ENCODE data around the gene SLIT3.

DNA sequence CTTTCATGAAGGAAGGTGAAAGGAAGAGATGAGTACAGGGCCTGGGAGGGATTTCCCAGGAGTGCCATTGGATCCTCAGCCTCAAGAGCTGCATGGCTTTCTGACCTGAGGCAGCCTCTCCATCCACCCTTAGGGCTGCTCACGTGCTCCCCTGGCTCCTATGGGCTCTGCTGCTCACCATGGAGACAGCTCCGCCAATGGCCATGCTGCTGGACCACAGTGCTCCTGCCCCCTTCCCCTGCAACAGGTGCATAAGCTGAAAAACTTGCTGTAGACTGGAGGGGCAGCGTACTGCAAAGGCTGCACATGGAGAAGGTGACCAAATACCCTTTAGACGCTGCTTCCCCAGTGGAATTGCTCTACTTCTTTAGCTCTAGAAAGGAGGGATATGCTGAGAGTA lies 609.0 kb downstream of the SLIT3 start:
- TF ChIP-seq, protein P1, sequence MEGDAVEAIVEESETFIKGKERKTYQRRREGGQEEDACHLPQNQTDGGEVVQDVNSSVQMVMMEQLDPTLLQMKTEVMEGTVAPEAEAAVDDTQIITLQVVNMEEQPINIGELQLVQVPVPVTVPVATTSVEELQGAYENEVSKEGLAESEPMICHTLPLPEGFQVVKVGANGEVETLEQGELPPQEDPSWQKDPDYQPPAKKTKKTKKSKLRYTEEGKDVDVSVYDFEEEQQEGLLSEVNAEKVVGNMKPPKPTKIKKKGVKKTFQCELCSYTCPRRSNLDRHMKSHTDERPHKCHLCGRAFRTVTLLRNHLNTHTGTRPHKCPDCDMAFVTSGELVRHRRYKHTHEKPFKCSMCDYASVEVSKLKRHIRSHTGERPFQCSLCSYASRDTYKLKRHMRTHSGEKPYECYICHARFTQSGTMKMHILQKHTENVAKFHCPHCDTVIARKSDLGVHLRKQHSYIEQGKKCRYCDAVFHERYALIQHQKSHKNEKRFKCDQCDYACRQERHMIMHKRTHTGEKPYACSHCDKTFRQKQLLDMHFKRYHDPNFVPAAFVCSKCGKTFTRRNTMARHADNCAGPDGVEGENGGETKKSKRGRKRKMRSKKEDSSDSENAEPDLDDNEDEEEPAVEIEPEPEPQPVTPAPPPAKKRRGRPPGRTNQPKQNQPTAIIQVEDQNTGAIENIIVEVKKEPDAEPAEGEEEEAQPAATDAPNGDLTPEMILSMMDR (IDR thresholded peaks at IDR 0.05) = no peak
- TF ChIP-seq POLR2A (IDR thresholded peaks at IDR 0.05) = no peak
